Transverse colon (tissue), 4 donors: ENCODE data around the gene CCL22.

Experiments
- EP300 ChIP-seq: sonication (generic); formaldehyde crosslinking; IDR thresholded peaks from one replicate; pipeline ENCODE4 v1.6.1; 2017; ENCODE audit warnings: antibody characterized with exemption, low read depth
- POLR2A ChIP-seq: fragments of 450-650 bp; IDR thresholded peaks from one replicate; pipeline ENCODE4 v1.6.1; 2016; ENCODE audit warnings: antibody characterized with exemption, mild to moderate bottlenecking, moderate library complexity
- POLR2AphosphoS5 ChIP-seq, 3 donors: sonication (generic); formaldehyde crosslinking; IDR thresholded peaks; one replicate each; pipeline ENCODE4 v1.6.1; 2016; ENCODE audit warnings: antibody characterized with exemption in 3 of 3
- TF ChIP-seq, protein P1 (sequence below), 5 experiments: fragments of 200-600 bp in 3 of 5; fragments of 450-650 bp in 2 of 5; sonication (generic) in 3 of 5; IDR thresholded peaks; 1 replicate in 2 of 5; 2 replicates in 3 of 5; pipeline ENCODE4 v1.5.1; 2016 to 2017; ENCODE audit warnings: antibody characterized with exemption in 5 of 5, inconsistent platforms in 3 of 5, mild to moderate bottlenecking in 2 of 5, moderate library complexity in 1 of 5

DNA sequence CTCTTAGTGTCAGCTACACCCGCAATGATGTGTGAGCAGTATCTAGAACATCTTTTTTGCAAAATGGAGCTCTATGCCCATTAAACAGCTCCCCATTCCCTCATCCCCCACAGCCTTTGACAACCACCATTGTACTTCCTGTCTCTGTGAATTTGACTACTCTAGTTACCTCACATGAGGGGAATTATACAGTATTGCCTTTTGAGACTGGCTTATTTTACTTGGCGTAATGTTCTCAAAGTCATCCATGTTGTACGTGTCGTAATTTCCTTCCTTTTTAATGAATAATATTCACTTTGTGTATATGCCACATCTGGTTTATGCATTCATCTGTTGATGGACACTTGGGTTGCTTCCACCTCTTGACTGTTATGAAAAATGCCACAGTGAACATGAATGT, 23.2 kb upstream of the CCL22 start:
- TF ChIP-seq EP300, result no peak
- no peak for TF ChIP-seq POLR2AphosphoS5 (IDR thresholded peaks at IDR 0.05)
- TF ChIP-seq, protein P1, sequence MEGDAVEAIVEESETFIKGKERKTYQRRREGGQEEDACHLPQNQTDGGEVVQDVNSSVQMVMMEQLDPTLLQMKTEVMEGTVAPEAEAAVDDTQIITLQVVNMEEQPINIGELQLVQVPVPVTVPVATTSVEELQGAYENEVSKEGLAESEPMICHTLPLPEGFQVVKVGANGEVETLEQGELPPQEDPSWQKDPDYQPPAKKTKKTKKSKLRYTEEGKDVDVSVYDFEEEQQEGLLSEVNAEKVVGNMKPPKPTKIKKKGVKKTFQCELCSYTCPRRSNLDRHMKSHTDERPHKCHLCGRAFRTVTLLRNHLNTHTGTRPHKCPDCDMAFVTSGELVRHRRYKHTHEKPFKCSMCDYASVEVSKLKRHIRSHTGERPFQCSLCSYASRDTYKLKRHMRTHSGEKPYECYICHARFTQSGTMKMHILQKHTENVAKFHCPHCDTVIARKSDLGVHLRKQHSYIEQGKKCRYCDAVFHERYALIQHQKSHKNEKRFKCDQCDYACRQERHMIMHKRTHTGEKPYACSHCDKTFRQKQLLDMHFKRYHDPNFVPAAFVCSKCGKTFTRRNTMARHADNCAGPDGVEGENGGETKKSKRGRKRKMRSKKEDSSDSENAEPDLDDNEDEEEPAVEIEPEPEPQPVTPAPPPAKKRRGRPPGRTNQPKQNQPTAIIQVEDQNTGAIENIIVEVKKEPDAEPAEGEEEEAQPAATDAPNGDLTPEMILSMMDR (IDR thresholded peaks at IDR 0.05), result no peak
- TF ChIP-seq POLR2A, result no peak
